Measurements from ENCODE around the gene SBK1. TPM values are rescaled to one million over a fixed set of nuclear protein-coding genes. Genes with fewer than 3 reads are reported as not detected.
"Not testable (repeated sequence)": the region's sequence is repeated elsewhere in the genome, so short reads cannot be mapped to it uniquely, and the experiment has no call there.

The SBK1 gene
- 1 to 10 TPM; 1.8 to 6.4 (median 4.5) TPM for total RNA-seq

DNA sequence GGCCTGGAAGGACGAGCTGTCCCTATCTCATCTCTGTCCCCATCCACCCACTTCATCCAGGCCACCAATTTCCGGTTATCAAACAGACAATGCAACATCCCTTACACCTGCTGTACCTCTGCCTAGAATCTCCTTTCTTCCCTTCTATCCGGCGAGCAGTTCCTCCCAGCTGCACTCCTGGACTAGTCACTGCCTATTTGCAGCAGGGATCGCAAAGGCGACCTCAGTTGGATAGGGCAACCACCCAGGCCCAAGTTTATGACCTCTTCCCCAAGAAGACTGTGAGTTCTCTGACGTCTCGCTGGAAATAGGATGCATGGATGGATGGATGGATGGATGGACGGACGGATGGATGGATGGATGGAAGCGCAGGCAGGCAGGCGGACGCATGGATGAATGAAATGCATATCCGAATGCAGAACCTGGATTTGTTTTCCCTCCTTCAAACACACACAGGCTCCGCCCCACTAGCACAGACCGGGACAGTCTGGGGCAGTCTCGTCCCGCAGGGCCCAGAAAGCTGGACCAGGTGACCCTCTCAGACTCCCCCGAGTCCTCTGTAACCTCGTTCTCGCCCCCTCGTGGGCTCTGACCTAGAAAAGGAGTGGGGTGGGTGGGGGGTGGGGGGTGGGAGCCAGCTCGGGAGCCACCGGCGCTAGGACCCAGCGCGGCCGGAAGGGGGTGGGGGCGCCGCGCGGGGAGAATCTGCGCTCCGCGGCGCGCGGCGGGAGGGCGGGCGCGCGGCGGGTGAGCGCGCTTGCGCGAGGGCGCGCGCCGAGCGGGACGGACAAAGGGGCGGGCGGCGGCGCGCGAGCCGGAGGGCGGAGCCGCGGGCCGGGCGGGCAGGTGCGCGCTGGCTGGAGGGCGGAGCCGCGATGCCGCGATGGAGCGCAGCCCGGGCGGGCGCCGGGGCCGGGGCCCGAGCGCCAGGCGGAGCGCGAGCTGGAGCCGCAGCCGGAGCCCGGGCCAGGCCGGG lies at the start of gene SBK1:
SBK1 (plus strand) TSS at position 875 of the 976 bp plus-strand sequence. CDS start 24,867 bp downstream, outside the sequence.
- in situ Hi-C loops (cut with MboI; ENCODE audit: low sequenced_read_pairs in 4 of 4), result no loop called here
- H3K27ac ChIP-seq, result peak within 1 kb of the TSS; percentile 76 to 83 (median 81)
- TF ChIP-seq, protein P1, sequence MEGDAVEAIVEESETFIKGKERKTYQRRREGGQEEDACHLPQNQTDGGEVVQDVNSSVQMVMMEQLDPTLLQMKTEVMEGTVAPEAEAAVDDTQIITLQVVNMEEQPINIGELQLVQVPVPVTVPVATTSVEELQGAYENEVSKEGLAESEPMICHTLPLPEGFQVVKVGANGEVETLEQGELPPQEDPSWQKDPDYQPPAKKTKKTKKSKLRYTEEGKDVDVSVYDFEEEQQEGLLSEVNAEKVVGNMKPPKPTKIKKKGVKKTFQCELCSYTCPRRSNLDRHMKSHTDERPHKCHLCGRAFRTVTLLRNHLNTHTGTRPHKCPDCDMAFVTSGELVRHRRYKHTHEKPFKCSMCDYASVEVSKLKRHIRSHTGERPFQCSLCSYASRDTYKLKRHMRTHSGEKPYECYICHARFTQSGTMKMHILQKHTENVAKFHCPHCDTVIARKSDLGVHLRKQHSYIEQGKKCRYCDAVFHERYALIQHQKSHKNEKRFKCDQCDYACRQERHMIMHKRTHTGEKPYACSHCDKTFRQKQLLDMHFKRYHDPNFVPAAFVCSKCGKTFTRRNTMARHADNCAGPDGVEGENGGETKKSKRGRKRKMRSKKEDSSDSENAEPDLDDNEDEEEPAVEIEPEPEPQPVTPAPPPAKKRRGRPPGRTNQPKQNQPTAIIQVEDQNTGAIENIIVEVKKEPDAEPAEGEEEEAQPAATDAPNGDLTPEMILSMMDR (IDR thresholded peaks at IDR 0.05 in 4 of 5, conservative IDR thresholded peaks at IDR 0.05 in 1 of 5), result no peak
- TF ChIP-seq POLR2A (IDR thresholded peaks at IDR 0.05), result peak in 1 of 2 donors; percentile 41
- H3K9me3 ChIP-seq, result no peaks in the 10 kb centered on the region
- no peaks in the 10 kb centered on the region for H3K36me3 ChIP-seq
- ATAC-seq (peak; percentile 82 to 86), DNase-seq (peak; percentile 28 to 56)
- intact Hi-C loops (cut with DNase I; ENCODE audit: low total_unique reads), result loop anchor here (2.0 to 10.0 kb wide), 2 partner anchors 31 to 77 kb away; partner anchors contain the start of gene XPO6
- H3K4me1 ChIP-seq, result peaks cover 39 to 46% of the 10 kb centered on the region in 2 donors
- peak within 1 kb of the TSS; percentile 59 to 72 (median 63) for H3K4me3 ChIP-seq
- H3K27me3 ChIP-seq, result no peaks in the 10 kb centered on the region

DNA sequence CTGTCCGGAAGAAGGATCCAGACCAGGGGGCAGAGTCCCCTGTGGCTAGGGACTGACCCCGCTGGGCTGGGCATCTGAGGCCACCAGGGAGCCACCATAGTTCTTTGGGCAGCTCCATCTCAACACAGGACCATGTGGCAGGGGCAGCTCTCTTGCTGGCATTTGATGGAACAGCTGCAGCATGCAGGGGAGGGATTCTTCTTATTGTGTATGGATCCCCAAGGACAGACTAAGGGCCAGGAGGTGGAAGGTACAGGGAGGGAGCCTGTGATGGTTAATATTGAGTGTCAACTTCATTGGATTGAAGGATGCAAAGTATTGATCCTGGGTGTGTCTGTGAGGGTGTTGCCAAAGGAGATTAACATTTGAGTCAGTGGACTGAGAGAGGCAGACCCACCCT lies 42.8 kb upstream of the SBK1 start:
- H3K27ac ChIP-seq; H3K9me3 ChIP-seq; H3K4me3 ChIP-seq; H3K27me3 ChIP-seq; intact Hi-C loops (cut with DNase I; ENCODE audit: low total_unique reads); H3K36me3 ChIP-seq; DNase-seq; ATAC-seq; H3K4me1 ChIP-seq: not testable (repeated sequence)
- in situ Hi-C loops (cut with MboI; ENCODE audit: low sequenced_read_pairs in 4 of 4), result loop anchor here in 1 of 4 donors (25.0 kb wide), 1 partner anchor 112 kb away; no protein-coding TSS in a partner anchor

DNA sequence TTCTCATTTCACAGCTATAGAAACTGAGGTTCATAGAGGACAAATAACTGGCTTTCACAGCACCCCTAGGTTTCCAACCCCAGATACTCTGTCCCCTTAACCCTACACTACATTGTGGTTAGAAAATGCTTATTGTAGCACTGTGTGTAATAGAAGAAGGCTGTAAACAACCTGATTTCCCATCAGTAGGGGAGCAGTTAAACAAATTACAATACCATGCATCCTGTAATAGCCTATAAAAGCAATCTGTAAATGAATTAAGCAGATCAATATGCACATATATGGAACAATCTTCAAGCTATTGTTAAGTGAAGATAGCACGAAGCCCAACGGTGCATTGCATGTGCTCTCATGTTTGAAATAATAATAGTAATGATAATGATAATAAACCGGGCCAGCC lies 41.3 kb upstream of the SBK1 start:
- TF ChIP-seq, protein P1 (IDR thresholded peaks at IDR 0.05 in 4 of 5, conservative IDR thresholded peaks at IDR 0.05 in 1 of 5), result no peak
- no peak for TF ChIP-seq POLR2A (IDR thresholded peaks at IDR 0.05)
- in situ Hi-C loops (cut with MboI; ENCODE audit: low sequenced_read_pairs in 4 of 4) (no loop called here), intact Hi-C loops (cut with DNase I; ENCODE audit: low total_unique reads) (no loop called here)
- Histone ChIP-seq H3K27me3 (no peaks in the 10 kb centered on the region), H3K4me3 (no peak overlapping the region), H3K4me1 (no peaks in the 10 kb centered on the region), H3K9me3 (no peaks in the 10 kb centered on the region), H3K27ac (no peak overlapping the region), H3K36me3 (no peaks in the 10 kb centered on the region)
- DNase-seq (no peak), ATAC-seq (no peak)

DNA sequence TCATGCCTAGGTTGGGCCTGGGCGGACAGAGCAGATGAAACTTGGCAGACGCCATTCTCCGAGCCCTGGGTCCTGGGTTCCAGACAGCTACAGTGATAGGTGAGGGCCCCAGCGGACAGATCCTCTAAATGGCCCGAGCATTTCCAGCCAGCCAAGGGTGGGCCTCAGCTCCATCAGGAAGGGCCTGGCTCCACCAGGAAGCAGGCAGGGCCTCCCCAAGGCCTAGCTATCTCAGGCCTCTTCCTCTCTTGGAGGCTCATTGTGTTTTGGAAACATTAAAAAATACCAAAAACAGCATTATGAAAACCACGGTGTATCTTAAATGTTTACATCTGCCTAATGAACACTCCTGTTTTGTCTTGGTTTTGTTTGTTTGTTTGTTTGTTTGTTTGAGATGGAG lies 38.2 kb upstream of the SBK1 start:
- in situ Hi-C loops (cut with MboI; ENCODE audit: low sequenced_read_pairs in 4 of 4), result no loop called here

DNA sequence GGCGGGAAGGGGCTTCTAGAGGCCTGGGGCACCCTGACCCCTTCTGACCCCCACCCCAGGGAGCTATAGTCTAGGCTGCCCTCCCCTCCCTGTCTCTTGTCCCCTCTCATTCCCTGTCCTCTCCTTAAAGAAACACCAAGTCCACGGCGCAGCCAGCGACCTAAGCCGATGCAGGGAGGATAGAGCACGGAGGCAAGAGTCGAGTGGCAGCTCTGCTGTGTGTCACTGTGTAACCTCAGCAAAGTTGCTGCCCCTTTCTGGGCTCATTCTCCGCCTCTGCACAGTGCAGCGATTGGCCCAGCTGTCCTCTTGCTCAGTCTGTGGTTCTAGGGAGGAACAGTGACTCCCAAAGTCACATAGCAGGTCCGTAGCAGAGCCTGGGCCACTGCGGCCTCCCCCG lies 36.5 kb upstream of the SBK1 start:
- intact Hi-C loops (cut with DNase I; ENCODE audit: low total_unique reads) (no loop called here), in situ Hi-C loops (cut with MboI; ENCODE audit: low sequenced_read_pairs in 4 of 4) (no loop called here)
- peaks cover 11 to 22% of the 10 kb centered on the region in 2 donors for H3K4me1 ChIP-seq
- no peaks in the 10 kb centered on the region for H3K36me3 ChIP-seq
- no peaks in the 10 kb centered on the region for H3K27me3 ChIP-seq
- no peak overlapping the region for H3K27ac ChIP-seq
- H3K9me3 ChIP-seq, result no peaks in the 10 kb centered on the region
- TF ChIP-seq, protein P1 (IDR thresholded peaks at IDR 0.05 in 4 of 5, conservative IDR thresholded peaks at IDR 0.05 in 1 of 5), result no peak
- TF ChIP-seq POLR2A (IDR thresholded peaks at IDR 0.05), result no peak
- H3K4me3 ChIP-seq, result no peak overlapping the region
- ATAC-seq, result no peak
- no peak for DNase-seq

More for the DNA sequence above, 38.2 kb upstream of the SBK1 start:
- no peaks in the 10 kb centered on the region for H3K36me3 ChIP-seq
- H3K4me3 ChIP-seq, result no peak overlapping the region
- no peak for DNase-seq
- no peak for ATAC-seq
- intact Hi-C loops (cut with DNase I; ENCODE audit: low total_unique reads), result no loop called here
- TF ChIP-seq POLR2A (IDR thresholded peaks at IDR 0.05), result no peak
- peaks cover 0 to 9% of the 10 kb centered on the region in 2 donors for H3K4me1 ChIP-seq
- H3K9me3 ChIP-seq, result no peaks in the 10 kb centered on the region
- no peaks in the 10 kb centered on the region for H3K27me3 ChIP-seq
- H3K27ac ChIP-seq, result no peak overlapping the region
